HG02938 (cell line): ENCODE data around the gene LMF1.
"Not testable (repeated sequence)": the region's sequence is repeated elsewhere in the genome, so short reads cannot be mapped to it uniquely, and the experiment has no call there.

Experiments used
- ATAC-seq: cut with Tn5 transposase; IDR thresholded peaks from one replicate; pipeline ENCODE4 v1.9.1; 2021; ENCODE audit warnings: mild to moderate bottlenecking, moderate library complexity; ENCODE audit not compliant: unreplicated experiment

Gene LMF1

DNA sequence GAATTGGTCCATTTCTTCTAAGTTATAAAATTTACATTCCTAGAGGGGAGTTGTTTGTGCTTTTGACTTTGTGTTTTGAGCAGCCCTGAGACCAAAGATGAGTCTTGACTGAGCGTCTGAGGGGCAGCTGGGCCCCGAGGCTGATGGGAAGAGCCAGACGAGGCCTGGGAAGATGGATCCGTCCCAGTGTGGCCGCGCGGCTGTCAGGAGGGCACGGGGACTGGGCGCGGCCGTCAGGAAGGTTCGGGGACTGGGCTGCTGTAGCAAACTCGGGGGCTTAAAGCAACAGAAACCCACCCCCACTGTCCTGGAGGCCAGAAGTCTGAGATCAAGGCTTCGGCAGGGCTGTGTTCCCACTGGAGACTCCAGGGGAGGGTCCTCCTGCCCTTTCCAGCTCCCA lies 132.0 kb downstream of the LMF1 start:
- ATAC-seq = no peak

DNA sequence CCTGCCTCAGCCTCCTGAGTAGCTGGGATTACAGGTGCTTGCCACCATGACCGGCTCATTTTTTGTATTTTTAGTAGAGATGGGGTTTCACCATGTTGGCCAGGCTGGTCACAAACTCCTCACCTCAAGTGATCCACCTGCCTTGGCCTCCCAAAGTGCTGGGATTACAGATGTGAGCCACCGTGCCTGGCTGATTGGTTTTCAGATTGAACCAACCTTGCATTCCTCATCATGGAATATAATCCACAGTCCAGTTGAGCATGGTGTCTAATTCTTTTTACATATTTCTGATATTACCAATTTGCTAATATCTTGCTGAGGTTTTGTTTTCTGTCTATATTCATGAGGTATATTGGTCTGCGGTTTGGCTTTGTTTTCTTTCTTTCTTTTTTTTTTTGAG lies 134.0 kb downstream of the LMF1 start:
- not testable (repeated sequence) for ATAC-seq

DNA sequence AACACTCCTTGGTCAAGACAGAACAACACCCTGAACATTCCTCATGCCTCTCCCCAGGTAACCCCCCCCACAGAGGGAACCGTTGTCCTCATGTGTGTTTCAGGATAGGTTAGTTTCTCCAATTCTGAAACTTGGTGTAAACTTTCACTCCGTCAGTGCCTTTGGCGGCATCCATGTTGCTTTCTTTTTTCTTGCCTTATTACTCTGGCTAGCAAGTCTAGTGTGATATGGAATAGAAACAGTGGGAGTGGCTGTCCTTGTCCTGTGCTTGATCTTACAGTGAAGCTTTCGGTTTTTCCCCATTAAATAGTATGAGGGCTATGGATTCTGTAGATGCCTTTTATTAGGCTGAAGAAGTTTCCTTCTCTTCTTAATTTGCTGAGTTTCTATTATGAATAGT lies 134.6 kb downstream of the LMF1 start:
- ATAC-seq = no peak

DNA sequence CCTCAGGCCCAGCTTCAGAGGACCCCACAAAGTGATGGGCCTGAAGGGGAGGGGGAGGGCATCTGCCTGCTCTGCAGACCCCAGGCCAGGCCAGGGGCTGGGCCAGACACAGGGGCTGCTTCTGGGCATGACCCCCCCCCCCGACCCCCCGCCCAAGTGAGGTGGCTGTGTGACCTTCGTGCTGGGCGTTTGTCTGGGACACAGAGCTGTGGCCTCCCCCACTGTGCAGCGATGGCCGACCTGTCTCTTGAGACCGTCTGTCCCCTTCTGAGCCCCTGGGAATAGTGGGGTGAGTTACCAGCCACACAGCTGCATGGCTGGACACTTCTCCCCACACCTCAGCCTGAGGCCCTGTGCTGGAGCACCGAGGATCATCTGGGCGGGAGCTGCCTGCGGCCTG lies 135.4 kb downstream of the LMF1 start:
- no peak for ATAC-seq

DNA sequence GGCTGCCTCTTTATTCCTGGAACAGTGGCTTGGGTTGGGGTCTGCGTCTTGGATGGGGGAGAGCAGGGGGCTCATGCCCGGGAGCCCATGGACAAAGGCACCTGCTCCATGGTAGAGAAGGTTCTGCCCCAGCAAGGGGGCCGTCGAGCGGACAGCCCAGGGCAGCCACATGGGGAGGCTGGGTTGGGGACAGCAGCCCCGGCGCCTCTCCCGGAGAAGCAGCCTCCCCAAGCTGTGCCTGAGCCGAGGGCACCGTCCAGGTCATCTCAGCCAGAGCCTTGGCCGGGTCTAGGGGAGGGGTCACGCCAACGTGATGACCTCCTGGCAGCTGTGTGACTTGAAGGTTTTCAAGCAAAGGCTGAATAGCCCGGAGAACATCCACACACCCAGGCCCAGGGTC lies 137.4 kb downstream of the LMF1 start:
- no peak for ATAC-seq

DNA sequence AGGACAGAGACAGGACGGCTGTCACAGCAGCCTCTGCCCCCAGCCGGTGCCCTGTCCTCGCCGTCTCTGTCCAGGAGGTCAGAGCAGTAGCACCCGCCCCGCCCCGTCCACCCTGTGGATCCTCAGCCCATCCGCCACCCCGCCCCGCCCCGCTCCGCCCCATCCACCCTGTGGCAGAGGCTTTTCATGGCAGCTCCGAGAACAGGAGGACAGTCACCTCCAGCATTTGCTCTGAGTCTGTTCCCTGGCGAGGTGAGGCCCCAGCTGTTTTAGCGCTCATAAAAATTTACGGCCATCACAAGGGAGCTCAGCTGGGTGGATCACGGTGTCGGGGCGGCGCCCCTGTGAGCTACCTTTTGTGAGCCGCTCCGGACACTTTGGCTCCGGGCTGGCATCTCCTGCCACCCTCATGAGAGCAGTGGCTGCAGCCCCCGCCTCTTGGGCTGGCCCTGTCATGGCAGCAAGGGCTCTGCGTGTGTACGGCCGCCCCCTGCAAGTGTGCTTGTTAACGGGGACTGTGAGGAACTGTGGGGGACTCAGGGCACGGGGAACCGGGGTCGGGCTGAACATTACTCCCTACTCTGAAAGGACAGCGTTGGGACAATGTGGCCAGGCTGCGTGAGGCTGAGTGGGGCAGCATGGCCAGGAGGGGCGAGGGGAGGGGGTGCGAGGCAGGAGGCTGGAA lies 138.0 kb downstream of the LMF1 start:
- no peak for ATAC-seq

DNA sequence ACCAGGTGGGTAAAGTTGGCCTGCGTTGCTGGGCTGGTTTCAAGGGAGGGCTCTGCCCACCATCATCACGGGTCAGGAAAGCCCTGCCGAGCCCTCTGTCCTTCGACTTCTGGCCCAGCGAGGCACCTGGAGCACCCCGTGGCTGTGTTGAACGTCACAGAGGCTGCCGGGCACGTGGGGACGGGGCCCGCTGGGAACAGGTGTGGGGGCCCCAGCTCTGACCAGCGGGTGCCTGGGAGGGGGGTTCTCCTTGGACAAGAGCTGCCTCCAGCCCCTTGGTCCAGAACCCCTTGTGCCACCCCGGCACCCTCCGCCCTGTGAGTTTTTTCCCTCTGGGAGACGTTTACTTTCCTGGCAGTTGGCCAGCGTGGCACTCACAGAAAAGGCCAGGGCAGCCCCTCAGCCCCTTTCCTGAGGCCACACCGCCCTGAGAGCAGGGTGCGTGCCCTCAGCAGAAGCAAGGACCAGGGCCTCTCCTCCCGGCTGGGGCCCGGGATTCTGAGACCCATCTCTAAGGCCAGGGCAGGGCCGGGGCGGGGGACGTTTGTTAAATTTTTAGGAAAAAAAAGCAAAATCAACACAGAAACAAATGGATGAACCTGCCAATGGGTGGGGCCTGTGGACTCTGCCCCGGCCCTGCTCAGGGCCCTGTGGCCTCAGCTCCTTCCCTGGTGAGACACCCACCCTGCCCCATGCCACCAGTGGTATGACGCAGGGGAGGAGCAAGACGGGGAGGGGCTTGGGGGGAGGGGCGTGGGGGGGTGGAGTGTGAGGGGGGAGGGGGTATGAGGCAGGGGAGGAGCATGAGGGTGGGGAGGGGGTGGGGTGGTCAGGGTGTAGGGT lies 139.0 kb downstream of the LMF1 start:
- ATAC-seq = no peak

DNA sequence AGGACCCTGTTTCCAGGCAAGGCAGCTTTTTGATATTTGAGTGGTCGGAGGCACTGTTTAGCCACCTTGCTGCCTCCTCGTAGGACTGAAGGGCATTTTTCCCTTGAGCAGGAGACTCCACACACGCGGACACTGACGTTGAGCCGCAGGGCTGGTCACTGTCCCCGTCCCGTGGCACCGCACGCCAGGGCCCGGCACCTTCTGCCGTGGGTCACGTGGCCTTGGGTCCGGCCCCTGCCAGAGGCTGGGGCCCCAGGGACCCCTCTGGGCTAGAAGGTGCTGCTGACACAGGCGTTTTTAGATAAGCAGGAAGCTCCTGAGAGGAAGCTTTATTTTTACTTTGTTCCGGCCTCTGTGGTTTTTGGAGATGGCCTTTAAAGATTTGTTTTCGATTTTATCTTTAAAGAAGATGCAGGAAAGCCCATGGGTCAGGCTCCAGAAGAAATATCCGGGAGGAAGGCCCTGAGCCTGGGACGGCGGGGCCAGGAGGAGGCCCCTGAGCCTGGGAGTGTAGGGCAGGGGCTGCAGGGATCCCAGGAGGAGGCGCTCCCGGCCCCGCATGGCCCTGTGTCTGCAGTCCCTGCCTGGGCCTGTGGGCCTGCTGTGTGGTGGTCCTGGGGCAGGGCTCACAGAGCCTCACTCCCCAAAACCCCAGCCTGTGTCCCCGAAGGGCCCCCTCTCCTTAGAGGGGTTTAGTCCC lies 139.8 kb downstream of the LMF1 start:
- no peak for ATAC-seq

DNA sequence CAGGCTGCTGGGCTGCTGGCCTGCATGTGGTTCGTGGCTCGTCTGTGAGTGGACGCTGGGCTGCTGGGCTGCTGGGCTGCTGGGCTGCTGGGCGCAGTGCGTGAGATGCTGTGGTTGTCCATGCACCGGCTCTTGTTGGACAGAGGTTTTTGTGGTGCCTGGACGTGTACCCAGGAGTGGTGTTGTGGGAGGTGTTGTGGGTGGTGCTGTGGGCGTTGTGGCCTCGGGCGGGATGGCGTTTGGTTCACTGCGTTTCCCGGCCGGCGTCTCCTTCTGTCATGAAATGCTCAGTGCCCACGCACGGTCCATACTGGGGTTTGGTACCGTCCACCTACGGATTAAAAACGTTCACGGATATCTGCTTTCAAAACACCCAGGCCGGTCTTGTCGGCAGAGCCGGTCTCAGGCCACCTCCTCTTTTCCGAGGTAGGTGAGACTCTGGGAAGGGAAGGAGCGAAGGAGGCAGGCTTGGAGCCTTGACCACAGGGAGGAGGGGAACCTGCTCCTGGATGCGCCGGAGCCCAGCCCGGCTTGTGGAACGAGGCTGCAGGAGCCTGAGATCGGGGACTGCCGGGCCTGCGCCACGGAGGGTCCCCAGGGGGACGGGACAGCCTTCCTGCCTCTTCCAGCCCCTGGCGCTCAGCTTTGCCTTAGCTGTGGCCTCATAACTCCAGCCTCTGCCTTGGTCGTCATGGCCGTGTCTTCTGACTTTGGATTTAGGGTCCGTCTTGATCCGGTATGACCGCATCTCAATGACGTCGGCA lies 140.5 kb downstream of the LMF1 start:
- no peak for ATAC-seq

DNA sequence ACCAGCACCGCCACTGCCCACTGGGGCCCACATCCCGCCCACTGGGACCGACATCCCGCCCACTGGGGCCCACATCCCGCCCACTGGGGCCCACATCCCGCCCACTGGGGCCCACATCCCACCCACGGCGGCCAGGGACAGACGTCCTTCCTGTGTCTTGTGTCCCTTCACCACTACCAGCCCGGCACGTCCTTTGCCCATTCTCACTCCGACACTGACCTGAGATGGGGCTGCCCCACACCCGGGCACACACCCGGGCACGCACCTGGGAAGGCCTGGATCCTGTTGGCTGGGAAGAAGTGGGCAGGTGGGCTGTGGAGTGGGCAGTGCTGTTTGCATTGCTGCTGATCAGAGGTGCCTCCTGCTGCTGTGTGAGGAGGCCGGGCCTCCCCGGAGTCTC lies 141.9 kb downstream of the LMF1 start:
- ATAC-seq = no peak

DNA sequence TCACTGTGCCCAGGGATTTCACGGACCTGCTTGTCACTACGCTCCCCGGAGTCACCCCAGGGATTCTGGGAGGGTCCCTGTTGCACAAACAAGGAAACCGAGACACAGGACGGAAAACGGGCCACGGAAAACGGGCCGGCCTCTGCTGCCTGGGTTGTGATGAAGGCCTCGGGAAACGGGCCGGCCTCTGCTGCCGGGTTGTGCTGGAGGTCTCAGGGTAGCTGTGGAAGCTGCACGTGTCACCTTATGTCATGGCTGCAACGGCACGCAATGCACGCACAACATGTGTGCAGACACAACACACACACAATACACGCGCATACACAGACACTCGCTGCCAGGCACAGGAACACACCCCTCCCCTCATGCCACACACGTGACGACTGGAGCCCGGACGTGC lies 143.3 kb downstream of the LMF1 start:
- no peak for ATAC-seq

DNA sequence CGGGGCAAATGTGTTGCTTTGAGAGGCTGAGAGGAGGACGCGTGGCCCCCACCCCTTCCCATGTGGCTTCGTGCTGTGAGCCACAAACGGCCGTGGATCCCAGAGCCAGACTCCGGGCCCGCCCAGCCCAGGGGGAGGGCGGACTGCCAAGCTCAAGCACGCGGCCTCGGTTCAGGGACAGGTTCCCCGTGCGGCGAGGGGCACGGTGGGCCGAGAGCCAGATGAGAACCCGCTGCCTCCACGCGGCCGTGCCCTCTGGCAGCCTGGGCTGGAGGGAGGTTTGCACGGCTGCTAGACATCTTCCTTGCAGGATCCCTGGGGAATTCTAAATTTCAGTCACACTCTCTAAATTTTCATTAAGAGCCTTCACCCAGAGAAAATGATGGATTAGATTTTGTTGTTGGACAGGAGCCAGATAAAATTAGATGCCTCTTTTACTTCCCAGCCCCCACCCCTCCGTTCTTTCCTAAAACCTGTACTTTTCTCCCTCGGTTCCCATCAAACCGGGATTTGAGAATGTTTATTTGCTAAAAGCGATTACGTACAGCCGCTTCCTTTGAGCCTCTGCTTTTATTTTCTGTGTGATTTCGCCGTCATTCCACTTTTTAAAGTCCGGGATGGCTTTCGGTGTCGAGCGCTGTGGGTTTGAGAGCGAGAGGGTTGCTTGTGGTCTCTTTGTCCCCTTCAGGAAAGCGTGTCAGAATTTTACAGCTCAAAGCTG lies 145.3 kb downstream of the LMF1 start:
- no peak for ATAC-seq

DNA sequence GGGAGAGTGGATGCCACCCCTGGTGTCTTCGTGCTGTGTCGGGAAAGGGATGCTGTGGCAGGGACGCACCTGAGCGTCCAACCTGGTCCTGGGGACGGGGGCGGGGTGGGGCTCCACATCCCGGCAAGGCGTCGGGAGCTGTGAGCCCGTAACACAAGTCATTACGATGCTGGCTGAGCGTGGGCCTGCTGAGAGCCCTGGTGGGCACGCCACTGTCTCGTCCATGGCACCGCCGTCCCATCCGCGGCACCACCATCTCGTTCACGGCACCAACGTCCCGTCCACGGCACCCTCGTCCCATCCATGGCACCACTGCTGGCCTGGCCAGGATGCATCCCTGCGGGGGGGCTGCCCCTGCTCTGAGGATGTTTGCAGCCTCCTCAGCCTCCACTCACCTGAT lies 146.2 kb downstream of the LMF1 start:
- no peak for ATAC-seq

DNA sequence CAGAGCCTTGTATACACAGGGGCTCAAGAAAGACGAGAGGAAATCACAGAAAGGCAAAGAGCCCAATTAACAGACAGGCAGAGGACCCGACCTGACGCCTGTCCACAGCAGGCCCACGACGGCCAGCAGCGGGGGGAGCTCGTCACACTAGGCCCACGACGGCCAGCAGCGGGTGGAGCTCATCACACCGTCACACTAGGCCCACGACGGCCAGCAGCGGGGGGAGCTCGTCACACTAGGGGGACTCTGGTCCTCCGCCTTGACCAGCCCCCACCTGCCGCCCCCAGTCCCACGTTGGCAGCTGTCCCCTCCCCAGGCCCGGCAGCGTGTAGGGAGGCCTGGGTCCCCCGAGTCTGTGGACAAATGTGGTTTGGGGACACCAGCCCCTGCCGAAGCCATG lies 146.6 kb downstream of the LMF1 start:
- no peak for ATAC-seq

DNA sequence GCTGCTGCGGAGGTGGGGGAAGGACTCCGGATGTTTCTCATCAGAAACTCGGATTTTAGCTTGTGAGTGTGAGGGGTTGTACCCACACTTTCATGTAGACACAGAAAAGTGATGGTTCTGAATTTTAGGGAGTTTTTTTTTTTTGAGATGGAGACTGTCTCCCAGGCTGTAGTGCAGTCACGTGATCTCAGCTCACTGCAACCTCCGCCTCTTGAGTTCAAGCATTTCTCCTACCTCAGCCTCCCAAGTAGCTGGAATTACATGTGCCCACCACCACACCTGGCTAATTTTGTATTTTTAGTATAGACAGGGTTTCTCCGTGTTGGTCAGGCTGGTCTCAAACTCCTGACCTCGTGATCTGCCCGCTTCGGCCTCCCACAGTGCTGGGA lies 147.9 kb downstream of the LMF1 start:
- no peak for ATAC-seq

DNA sequence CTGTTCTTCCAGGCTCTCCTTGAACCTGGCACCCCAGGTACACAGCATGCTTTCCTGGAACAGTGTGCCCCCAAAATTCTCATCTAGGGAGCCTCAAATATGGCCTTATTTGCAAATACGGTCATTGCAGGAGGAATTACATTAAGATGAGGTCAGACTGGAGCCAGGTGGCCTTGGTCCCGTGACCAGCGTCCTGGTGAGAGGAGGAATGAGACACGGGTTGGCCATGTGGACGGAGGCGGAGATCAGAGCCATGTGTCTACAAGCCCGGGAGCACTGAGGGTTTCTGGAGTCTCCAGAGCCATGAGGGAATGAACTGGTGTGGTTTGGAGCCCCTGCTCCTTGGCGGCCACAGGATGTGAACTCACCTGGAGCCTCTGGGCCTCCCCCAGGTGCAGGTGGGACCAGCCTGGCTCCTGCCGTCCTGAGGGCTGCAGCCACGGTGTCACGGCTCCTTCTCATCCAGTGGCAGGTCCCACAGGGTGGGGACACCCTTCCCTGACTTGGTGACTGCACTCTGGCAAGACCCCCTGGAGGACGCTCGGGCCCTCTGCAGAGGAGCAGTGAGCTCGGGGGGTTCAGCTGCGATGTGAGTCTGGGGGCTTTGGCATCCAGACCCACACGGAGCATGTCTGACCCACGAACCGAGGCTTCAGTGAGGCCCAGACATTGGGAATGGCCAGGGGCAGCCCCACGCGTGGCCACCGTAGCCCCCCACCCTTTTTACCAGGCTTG lies 148.4 kb downstream of the LMF1 start:
- ATAC-seq = no peak

DNA sequence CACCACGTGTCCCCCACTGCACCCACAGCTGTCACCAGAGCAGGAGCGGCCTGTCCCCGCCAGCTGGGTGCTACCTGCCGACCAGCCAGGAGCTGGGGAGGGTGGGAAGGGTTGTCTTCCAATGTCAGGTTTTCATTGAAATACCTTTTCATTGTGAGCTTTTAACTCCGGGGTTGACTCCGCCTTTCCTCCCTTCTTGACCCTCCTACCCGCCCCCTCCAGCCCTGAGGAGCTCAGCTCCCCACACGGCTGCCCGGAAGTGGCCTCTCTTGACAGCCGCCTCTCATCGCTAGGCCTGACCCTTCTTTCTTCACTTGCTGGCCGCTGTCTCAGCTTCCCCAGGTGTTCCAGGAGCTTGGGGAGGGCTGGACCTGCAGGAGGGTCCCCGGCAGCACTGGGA lies 149.0 kb downstream of the LMF1 start:
- ATAC-seq = no peak

DNA sequence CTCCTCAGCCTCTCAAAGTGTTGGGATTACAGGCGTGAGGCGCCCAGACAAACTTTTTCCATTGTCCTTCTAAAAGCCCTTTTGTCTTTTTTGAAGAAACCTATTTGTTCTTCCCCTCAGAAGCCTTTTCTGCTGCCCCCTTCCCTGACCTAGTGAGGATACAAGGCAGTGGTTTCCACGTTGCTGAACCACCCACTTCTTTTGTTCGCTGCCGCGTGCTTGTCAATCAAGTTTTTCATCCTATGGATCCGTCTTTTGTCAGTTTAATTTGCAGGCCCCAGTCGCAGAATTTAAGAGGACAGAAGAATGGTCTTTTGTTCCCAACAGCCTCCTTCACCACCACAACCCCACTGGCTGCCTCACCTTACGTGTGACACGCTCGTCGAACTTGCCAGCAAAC lies 150.0 kb downstream of the LMF1 start:
- no peak for ATAC-seq

DNA sequence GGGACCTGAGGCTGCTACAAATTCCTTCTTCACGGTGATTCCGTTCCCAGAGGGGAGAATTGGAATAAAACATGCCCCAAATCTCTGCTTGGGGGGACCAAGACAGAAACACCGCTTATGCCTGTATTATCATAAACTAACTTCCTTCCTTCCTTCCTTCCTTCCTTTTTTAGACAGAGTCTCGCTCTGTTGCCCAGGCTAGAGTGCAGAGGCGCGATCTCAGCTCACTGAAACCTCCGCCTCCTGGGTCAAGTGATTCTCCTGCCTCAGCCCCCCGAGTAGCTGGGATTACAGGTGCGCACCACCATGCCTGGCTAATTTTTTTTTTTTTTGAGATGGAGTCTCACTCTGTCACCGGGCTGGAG lies 150.8 kb downstream of the LMF1 start:
- not testable (repeated sequence) for ATAC-seq
